ENCODE measurements around the gene ADGRG4. TPM values are rescaled to one million over a fixed set of nuclear protein-coding genes. Genes with fewer than 3 reads are reported as not detected.

Gene ADGRG4
- polyA plus RNA-seq, 3 donors, result not detected

DNA sequence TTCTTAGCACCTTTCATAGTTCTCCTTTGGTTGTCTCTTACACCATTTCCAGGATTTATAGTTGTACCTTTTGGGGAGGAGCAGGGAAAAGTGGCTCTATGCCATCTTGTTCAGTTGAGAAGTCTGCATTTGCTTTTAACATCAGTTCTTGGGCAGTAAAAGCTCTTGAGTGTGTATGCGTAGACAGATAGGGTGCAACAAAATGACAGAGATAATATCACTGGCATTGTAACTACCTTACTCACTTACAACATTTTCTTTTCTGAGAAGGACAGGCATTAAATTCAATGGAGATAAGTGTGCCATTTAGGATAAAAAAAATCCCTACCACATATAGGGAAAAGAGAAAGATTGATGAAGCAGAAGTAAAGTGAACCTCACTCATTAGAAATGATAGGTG is 38.9 kb downstream of the ADGRG4 start:
- Histone ChIP-seq H3K27me3 (ENCODE audit: control insufficient read depth in 2 of 2, insufficient read depth in 2 of 2, low read length in 2 of 2) (no peaks in the 10 kb centered on the region), H3K4me2 (replicated peaks; ENCODE audit: extremely low read depth, low read length, poor library complexity, severe bottlenecking) (no peak overlapping the region), H2AFZ (ENCODE audit: insufficient read depth, low read depth, low read length, poor library complexity, severe bottlenecking) (no peak overlapping the region), H3K9ac (ENCODE audit: insufficient read depth, low read length, poor library complexity, severe bottlenecking) (no peak overlapping the region), H3K4me3 (replicated peaks in 1 of 3; ENCODE audit: low read depth in 2 of 3, low read length in 3 of 3) (no peak overlapping the region), H3K27ac (ENCODE audit: low read depth in 1 of 2, low read length in 2 of 2) (no peak overlapping the region), H3K4me1 (ENCODE audit: control insufficient read depth in 1 of 2, insufficient read depth in 2 of 2, low read length in 2 of 2) (no peaks in the 10 kb centered on the region), H3K36me3 (replicated peaks in 1 of 2; ENCODE audit: control insufficient read depth in 1 of 2, insufficient read depth in 2 of 2, low read length in 2 of 2) (no peaks in the 10 kb centered on the region), H4K20me1 (ENCODE audit: insufficient read depth, low read length) (no peaks in the 10 kb centered on the region), H3K79me2 (ENCODE audit: insufficient read depth, low read length) (no peaks in the 10 kb centered on the region), H3K9me3 (replicated peaks in 1 of 2; ENCODE audit: control insufficient read depth in 1 of 2, insufficient read depth in 1 of 2, low read length in 2 of 2) (peaks cover 0 to 9% of the 10 kb centered on the region in 2 donors)
- H3K27ac Mint-ChIP-seq, result no peak overlapping the region
- H3K4me3 Mint-ChIP-seq, result no peak overlapping the region
- intact Hi-C loops (cut with micrococcal nuclease), result no loop called here
- WGBS (ENCODE audit: insufficient coverage), result no CpG with 5 or more reads among the region's 1 CpG
- H3K36me3 Mint-ChIP-seq, result no peaks in the 10 kb centered on the region
- peaks cover 0 to 3% (median 0%) of the 10 kb centered on the region in 3 donors for H3K27me3 Mint-ChIP-seq (ENCODE audit: low read depth in 3 of 3)
- no peaks in the 10 kb centered on the region for H3K4me1 Mint-ChIP-seq
- TF ChIP-seq CTCF (IDR thresholded peaks at IDR 0.05), result no peak
- no peak for DNase-seq
- peaks cover 0 to 11% (median 7%) of the 10 kb centered on the region in 7 donors for H3K9me3 Mint-ChIP-seq

DNA sequence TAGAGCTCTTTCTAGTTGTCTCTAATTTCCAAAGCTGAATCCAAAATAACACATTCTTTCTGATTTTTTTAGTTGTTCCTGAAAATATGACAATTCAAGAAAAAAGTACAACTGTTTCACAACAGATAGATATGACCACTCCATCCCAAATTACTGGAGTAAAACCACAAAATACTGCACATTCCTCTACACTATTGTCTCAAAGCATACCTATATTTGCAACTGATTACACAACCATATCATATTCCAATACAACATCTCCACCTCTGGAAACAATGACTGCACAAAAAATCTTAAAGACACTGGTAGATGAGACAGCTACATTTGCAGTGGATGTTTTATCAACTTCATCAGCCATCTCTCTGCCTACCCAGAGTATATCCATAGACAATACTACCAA is 43.6 kb downstream of the ADGRG4 start:
- Histone ChIP-seq H3K4me3 (replicated peaks in 1 of 3; ENCODE audit: low read depth in 2 of 3, low read length in 3 of 3) (no peak overlapping the region), H3K9me3 (replicated peaks in 1 of 2; ENCODE audit: control insufficient read depth in 1 of 2, insufficient read depth in 1 of 2, low read length in 2 of 2) (no peaks in the 10 kb centered on the region), H3K9ac (ENCODE audit: insufficient read depth, low read length, poor library complexity, severe bottlenecking) (no peak overlapping the region), H3K36me3 (replicated peaks in 1 of 2; ENCODE audit: control insufficient read depth in 1 of 2, insufficient read depth in 2 of 2, low read length in 2 of 2) (no peaks in the 10 kb centered on the region), H3K79me2 (ENCODE audit: insufficient read depth, low read length) (no peaks in the 10 kb centered on the region), H3K27me3 (ENCODE audit: control insufficient read depth in 2 of 2, insufficient read depth in 2 of 2, low read length in 2 of 2) (no peaks in the 10 kb centered on the region), H3K4me2 (replicated peaks; ENCODE audit: extremely low read depth, low read length, poor library complexity, severe bottlenecking) (no peak overlapping the region), H3K27ac (ENCODE audit: low read depth in 1 of 2, low read length in 2 of 2) (no peak overlapping the region), H4K20me1 (ENCODE audit: insufficient read depth, low read length) (no peaks in the 10 kb centered on the region), H3K4me1 (ENCODE audit: control insufficient read depth in 1 of 2, insufficient read depth in 2 of 2, low read length in 2 of 2) (no peaks in the 10 kb centered on the region), H2AFZ (ENCODE audit: insufficient read depth, low read depth, low read length, poor library complexity, severe bottlenecking) (no peak overlapping the region)
- Mint-ChIP-seq H3K27ac (no peak overlapping the region), H3K9me3 (no peaks in the 10 kb centered on the region), H3K4me3 (no peak overlapping the region), H3K4me1 (no peaks in the 10 kb centered on the region), H3K27me3 (ENCODE audit: low read depth in 3 of 3) (peaks cover 0 to 4% (median 0%) of the 10 kb centered on the region in 3 donors), H3K36me3 (no peaks in the 10 kb centered on the region)
- intact Hi-C loops (cut with micrococcal nuclease), result no loop called here
- DNase-seq, result no peak
- no peak for TF ChIP-seq CTCF (IDR thresholded peaks at IDR 0.05)
